GM21576 (cell line): ENCODE data around the gene CENPC.

Source experiments
- ATAC-seq: cut with Tn5 transposase; IDR thresholded peaks from one replicate; pipeline ENCODE4 v1.9.1; 2021; ENCODE audit warnings: mild to moderate bottlenecking, moderate library complexity; ENCODE audit not compliant: unreplicated experiment

CENPC gene, protein sequence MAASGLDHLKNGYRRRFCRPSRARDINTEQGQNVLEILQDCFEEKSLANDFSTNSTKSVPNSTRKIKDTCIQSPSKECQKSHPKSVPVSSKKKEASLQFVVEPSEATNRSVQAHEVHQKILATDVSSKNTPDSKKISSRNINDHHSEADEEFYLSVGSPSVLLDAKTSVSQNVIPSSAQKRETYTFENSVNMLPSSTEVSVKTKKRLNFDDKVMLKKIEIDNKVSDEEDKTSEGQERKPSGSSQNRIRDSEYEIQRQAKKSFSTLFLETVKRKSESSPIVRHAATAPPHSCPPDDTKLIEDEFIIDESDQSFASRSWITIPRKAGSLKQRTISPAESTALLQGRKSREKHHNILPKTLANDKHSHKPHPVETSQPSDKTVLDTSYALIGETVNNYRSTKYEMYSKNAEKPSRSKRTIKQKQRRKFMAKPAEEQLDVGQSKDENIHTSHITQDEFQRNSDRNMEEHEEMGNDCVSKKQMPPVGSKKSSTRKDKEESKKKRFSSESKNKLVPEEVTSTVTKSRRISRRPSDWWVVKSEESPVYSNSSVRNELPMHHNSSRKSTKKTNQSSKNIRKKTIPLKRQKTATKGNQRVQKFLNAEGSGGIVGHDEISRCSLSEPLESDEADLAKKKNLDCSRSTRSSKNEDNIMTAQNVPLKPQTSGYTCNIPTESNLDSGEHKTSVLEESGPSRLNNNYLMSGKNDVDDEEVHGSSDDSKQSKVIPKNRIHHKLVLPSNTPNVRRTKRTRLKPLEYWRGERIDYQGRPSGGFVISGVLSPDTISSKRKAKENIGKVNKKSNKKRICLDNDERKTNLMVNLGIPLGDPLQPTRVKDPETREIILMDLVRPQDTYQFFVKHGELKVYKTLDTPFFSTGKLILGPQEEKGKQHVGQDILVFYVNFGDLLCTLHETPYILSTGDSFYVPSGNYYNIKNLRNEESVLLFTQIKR

GRCh38 chr4:67545199-67546003, at the start of gene CENPC:
CENPC (minus strand) TSS chr4:67545503; CDS start chr4:67545355, 148 bp downstream.
- peak; percentile 95 for ATAC-seq

DNA sequence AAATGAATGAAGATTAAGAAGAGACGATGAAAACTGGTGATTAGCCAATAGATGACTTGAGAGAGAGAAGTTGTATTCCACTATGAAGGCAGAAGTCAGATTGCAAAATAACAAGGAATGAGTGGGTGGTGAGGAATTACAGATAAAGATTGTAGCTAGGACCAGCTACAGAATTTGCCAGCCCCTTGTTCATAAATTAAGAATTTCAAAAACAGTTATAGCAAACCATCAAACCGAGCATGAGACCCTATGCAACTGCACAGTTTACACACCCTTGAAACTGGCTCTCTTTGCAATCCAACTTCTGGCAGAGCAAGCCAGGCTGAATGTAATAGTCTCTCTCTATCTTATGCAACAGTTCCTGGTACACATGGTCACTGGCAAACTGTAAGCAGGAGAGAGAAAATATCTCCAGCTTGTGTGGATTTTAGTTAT, 48.5 kb upstream of the CENPC start:
- no peak for ATAC-seq

DNA sequence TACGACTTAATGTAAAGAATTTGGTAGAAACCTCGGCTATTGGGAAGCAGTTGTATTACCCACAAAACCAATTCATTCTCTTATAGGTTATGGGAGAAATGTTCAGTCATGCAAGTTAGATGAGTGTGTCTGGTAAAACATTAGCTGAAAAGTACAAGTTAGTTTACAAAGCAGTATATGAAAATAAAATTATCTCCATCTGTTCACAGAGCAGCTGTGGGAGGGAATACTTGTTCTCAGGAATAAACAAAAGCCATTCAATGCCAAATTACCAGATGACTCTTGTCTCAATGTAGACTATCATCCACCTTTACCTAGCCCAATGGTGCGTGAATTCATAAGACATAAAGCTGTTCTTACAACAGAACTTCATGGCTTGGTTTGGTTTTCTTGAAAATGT, 41.9 kb upstream of the CENPC start:
- no peak for ATAC-seq

- ATAC-seq, result no peak
These were observed 39.2 kb upstream of the CENPC start for GRCh38 chr4:67584496-67584895.

DNA sequence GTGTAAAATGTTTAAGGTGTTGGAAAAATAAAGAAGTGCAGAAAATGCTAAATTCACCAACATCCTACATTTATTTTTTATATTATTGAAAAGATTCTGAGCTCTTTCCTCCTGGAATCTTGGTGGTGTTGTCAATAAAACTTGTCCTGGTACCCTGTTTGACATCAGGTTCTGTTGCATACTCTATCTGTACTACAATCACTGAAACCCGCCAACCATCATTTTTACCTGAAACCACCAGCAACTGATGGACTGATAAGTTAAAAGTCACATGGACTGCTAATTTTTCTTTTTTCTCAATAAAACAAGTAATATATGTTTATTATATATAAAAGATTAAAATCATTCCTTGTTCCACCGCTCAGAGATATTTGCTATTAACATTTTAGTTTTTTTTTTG, 36.6 kb upstream of the CENPC start:
- ATAC-seq, result no peak

DNA sequence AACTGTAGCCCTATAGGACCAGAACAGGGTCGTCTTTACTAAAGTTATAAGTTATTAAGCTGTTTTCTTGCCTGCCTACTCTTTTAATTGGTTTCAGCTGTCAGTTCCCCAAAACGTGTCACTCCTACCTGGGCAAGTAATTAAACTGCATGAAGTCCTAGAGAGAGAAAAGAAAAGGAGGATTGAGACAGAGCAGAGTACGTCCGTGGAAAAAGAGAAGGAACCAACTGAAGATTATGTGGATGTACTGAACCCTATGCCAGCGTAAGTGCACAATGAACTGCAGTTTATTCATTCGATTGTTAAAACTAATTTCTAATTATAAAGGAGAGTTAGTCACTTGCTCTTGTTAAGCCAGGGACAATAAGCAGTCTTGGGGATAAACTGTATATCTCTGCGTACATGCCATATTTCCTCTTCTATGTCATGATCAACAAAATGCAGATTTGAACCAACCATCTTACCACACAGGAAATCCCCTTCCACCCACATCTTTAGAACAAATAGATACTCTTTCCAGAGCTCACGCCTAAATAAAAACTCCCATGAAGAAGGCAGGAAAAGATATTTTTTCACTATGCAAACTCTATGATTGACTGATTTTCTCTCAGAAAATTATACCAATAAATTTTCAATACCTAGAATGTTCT, 36.0 kb upstream of the CENPC start:
- no peak for ATAC-seq

GRCh38 chr4:67580577-67580976, 35.3 kb upstream of the CENPC start:
- no peak for ATAC-seq

DNA sequence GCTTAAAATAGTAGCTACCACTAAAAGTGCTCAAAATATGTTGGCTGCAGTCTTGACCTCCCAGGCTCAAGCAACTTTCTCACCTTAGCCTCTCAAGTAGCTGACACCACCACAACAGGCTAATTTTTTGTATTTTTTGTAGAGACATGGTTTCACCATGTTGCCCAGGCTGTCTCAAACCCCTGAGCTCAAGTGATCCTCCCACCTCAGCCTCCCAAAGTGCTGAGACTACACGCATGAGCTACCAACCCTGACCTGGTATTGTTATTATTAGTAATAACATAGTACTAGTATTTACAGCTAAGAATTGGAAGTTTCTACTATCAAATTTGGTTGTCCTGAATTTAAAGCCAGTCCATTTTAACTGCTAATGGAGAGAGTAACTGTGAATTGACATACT, 31.2 kb upstream of the CENPC start:
- peak; percentile 45 for ATAC-seq

- no peak for ATAC-seq
These were observed 30.8 kb upstream of the CENPC start for GRCh38 chr4:67576059-67576466.

- peak; percentile 92 for ATAC-seq
These were observed 30.1 kb upstream of the CENPC start for GRCh38 chr4:67575232-67576058.

GRCh38 chr4:67573193-67573592, 27.9 kb upstream of the CENPC start:
- ATAC-seq, result no peak

DNA sequence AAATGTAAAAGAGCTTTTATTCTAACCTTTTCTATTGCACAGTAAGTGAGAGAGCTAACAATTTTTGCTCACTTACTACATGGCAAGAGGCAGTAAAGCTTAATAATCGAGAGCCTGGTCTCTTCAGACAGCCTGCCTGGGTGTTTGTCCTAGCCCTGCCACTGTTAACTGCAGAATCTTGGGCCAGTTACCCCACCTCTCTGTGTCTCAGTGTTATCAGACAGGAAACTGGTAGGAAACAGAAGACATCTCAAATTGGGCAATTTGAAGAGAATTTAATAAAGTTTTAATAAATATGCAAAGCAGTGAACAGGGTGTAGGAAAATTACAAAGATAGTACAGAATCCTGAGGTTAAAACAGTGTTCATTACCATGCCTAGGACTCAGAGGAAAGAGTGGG, 26.7 kb upstream of the CENPC start:
- ATAC-seq, result no peak

GRCh38 chr4:67570537-67570936, 25.2 kb upstream of the CENPC start:
- no peak for ATAC-seq

GRCh38 chr4:67568820-67569219, 23.5 kb upstream of the CENPC start:
- ATAC-seq, result no peak

DNA sequence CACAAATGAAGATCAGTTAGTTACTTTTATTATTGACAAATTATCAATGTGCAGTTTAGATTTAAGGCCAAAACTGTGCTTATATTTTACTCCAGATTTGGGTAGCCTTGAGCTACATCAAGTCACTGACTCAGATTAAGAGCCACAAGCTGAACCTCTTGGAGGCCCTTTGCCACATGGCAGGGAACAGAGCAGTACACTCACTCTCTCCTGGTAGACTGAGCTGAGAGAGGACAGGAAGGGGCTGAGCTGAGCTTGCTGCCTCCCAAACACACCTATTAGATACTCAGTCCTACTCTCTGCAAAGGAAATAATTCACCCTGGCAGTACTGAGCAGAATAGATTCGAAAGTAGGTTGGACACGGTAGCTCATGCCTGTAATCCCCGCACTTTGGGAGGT, 21.0 kb upstream of the CENPC start:
- ATAC-seq, result no peak

GRCh38 chr4:67565284-67565683, 20.0 kb upstream of the CENPC start:
- no peak for ATAC-seq

DNA sequence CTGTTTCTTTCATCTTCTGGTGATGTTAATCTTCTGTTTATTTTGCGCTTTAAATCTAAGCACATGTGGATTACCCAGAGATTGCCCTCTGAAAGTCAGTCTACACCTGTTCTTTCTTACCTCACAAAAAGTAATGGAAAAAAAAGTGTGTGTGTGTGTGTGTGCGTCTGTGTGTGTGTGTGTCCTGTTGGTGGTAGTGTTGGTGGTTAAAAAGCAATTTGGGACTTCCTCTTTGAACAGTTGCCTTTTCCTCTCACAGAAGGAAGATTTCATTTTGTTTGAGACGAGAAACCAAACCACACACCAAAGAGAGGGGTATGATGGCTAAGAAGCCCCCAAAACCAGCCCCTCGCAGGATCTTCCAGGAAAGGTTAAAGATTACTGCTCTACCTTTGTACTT, 13.2 kb upstream of the CENPC start, which contains the start of gene STAP1:
STAP1 (plus strand) TSS at position 235 of the 400 bp plus-strand sequence; CDS start at position 318, 83 bp downstream.
- peak; percentile 73 for ATAC-seq

- ATAC-seq, result no peak
These were observed 11.1 kb upstream of the CENPC start for GRCh38 chr4:67556436-67556835.

GRCh38 chr4:67555447-67555846, 10.1 kb upstream of the CENPC start:
- ATAC-seq, result no peak
